ENCODE results near the gene TSPAN18. TPM values are rescaled to one million over a fixed set of nuclear protein-coding genes. Genes with fewer than 3 reads are reported as not detected.

Gene TSPAN18
- total RNA-seq, 1 experiment from 2014 or later, result 21.3 TPM

- ChIA-PET CTCF (interaction anchor here (0.7 kb wide), 1 partner anchor 512 kb away, joined by 3 read pairs; no protein-coding TSS in a partner anchor), POLR2A (no interaction called here)
- H3K27ac ChIP-seq (ENCODE audit: low read length), result no peak overlapping the region
- DNase-seq (ENCODE audit: low read depth, low spot score) (no peak), ATAC-seq (no peak)
- in situ Hi-C loops (cut with HindIII; ENCODE audit: low pct_unique_long_range_greater_than_20kb, low sequenced_read_pairs) (no loop called here), intact Hi-C loops (cut with micrococcal nuclease; ENCODE audit: unreplicated experiment) (no loop called here)
- H3K4me1 ChIP-seq (ENCODE audit: control insufficient read depth, insufficient read depth, low read length), result peaks cover 6% of the 10 kb centered on the region; the same call in 1 of the 2 replicates
- TF ChIP-seq, protein P1, sequence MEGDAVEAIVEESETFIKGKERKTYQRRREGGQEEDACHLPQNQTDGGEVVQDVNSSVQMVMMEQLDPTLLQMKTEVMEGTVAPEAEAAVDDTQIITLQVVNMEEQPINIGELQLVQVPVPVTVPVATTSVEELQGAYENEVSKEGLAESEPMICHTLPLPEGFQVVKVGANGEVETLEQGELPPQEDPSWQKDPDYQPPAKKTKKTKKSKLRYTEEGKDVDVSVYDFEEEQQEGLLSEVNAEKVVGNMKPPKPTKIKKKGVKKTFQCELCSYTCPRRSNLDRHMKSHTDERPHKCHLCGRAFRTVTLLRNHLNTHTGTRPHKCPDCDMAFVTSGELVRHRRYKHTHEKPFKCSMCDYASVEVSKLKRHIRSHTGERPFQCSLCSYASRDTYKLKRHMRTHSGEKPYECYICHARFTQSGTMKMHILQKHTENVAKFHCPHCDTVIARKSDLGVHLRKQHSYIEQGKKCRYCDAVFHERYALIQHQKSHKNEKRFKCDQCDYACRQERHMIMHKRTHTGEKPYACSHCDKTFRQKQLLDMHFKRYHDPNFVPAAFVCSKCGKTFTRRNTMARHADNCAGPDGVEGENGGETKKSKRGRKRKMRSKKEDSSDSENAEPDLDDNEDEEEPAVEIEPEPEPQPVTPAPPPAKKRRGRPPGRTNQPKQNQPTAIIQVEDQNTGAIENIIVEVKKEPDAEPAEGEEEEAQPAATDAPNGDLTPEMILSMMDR (IDR thresholded peaks at IDR 0.05), result no peak
- TF ChIP-seq SIN3A (IDR thresholded peaks at IDR 0.05; ENCODE audit: borderline replicate concordance, insufficient read depth, low read depth, low read length) (no peak), TCF7L2 (IDR thresholded peaks at IDR 0.05; ENCODE audit: low read depth, low read length) (no peak), POLR2AphosphoS5 (IDR thresholded peaks at IDR 0.05; ENCODE audit: low read depth, low read length) (no peak)
- TF ChIP-seq, protein P2, sequence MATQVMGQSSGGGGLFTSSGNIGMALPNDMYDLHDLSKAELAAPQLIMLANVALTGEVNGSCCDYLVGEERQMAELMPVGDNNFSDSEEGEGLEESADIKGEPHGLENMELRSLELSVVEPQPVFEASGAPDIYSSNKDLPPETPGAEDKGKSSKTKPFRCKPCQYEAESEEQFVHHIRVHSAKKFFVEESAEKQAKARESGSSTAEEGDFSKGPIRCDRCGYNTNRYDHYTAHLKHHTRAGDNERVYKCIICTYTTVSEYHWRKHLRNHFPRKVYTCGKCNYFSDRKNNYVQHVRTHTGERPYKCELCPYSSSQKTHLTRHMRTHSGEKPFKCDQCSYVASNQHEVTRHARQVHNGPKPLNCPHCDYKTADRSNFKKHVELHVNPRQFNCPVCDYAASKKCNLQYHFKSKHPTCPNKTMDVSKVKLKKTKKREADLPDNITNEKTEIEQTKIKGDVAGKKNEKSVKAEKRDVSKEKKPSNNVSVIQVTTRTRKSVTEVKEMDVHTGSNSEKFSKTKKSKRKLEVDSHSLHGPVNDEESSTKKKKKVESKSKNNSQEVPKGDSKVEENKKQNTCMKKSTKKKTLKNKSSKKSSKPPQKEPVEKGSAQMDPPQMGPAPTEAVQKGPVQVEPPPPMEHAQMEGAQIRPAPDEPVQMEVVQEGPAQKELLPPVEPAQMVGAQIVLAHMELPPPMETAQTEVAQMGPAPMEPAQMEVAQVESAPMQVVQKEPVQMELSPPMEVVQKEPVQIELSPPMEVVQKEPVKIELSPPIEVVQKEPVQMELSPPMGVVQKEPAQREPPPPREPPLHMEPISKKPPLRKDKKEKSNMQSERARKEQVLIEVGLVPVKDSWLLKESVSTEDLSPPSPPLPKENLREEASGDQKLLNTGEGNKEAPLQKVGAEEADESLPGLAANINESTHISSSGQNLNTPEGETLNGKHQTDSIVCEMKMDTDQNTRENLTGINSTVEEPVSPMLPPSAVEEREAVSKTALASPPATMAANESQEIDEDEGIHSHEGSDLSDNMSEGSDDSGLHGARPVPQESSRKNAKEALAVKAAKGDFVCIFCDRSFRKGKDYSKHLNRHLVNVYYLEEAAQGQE (IDR thresholded peaks at IDR 0.05; ENCODE audit: insufficient read depth in 1 of 2, low read depth in 2 of 2, low read length in 1 of 2), result no peak
- no peaks in the 10 kb centered on the region for H3K36me3 ChIP-seq (ENCODE audit: control insufficient read depth, insufficient read depth, low read length)
- H3K9me3 ChIP-seq (ENCODE audit: control insufficient read depth, insufficient read depth, low read depth, low read length), result no peaks in the 10 kb centered on the region
- no TSS peak for BruUV-seq (replicated peaks)
- H3K27me3 ChIP-seq (ENCODE audit: control insufficient read depth, insufficient read depth, low read length), result 0 out of 2 replicates have a peak, but pooled peaks cover 4% of the 10 kb centered on the region
- no peak overlapping the region for H3K4me3 ChIP-seq (ENCODE audit: low read depth in 2 of 2, low read length in 2 of 2)
Observed at GRCh38 chr11:44755556-44756523, 29.1 kb downstream of the TSPAN18 start.

DNA sequence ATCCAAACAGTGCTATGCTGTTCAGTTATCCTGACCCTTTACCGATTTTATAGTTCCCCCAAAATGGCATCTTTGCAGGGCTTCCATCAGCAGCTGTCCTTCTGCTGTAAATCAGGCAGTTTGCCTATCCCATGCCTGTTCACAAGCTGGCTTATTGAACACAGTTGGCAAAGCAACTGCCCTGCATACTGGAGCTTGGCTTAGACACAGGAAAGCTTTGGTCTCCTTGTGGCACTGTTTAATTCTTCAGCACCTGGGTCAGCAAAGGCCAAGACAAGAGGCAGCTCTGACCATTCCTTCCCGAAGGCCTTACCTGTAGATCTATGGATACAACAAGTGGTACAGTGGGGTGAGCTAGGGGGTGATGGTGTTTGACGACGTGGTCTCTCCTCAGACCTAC lies 32.2 kb downstream of the TSPAN18 start:
- TF ChIP-seq, protein P2 (IDR thresholded peaks at IDR 0.05; ENCODE audit: insufficient read depth in 1 of 2, low read depth in 2 of 2, low read length in 1 of 2), result peak in 1 of 2 experiments; percentile 43; a peak in 1 of 4 replicates
- no peak for TF ChIP-seq TCF7L2 (IDR thresholded peaks at IDR 0.05; ENCODE audit: low read depth, low read length)
- ATAC-seq (no peak), DNase-seq (ENCODE audit: low read depth, low spot score) (no peak)
- no peaks in the 10 kb centered on the region for H3K9me3 ChIP-seq (ENCODE audit: control insufficient read depth, insufficient read depth, low read depth, low read length)
- ChIA-PET CTCF (interaction anchor here (0.6 kb wide), 1 partner anchor 136 kb away, joined by 3 read pairs; no protein-coding TSS in a partner anchor), POLR2A (no interaction called here)
- peaks cover 12% of the 10 kb centered on the region; the same call in 1 of the 2 replicates for H3K4me1 ChIP-seq (ENCODE audit: control insufficient read depth, insufficient read depth, low read length)
- no peak overlapping the region for H3K4me3 ChIP-seq (ENCODE audit: low read depth in 2 of 2, low read length in 2 of 2)
- H3K27me3 ChIP-seq (ENCODE audit: control insufficient read depth, insufficient read depth, low read length), result 0 out of 2 replicates have a peak, but pooled peaks cover 4% of the 10 kb centered on the region
- no peak overlapping the region for H3K27ac ChIP-seq (ENCODE audit: low read length)
- no TSS peak for BruUV-seq (replicated peaks)
- no peaks in the 10 kb centered on the region for H3K36me3 ChIP-seq (ENCODE audit: control insufficient read depth, insufficient read depth, low read length)
- intact Hi-C loops (cut with micrococcal nuclease; ENCODE audit: unreplicated experiment) (no loop called here), in situ Hi-C loops (cut with HindIII; ENCODE audit: low pct_unique_long_range_greater_than_20kb, low sequenced_read_pairs) (no loop called here)

Measured in Panc1 (cell line).